Measurements from ENCODE around the gene KLHL33.

KLHL33 gene

DNA sequence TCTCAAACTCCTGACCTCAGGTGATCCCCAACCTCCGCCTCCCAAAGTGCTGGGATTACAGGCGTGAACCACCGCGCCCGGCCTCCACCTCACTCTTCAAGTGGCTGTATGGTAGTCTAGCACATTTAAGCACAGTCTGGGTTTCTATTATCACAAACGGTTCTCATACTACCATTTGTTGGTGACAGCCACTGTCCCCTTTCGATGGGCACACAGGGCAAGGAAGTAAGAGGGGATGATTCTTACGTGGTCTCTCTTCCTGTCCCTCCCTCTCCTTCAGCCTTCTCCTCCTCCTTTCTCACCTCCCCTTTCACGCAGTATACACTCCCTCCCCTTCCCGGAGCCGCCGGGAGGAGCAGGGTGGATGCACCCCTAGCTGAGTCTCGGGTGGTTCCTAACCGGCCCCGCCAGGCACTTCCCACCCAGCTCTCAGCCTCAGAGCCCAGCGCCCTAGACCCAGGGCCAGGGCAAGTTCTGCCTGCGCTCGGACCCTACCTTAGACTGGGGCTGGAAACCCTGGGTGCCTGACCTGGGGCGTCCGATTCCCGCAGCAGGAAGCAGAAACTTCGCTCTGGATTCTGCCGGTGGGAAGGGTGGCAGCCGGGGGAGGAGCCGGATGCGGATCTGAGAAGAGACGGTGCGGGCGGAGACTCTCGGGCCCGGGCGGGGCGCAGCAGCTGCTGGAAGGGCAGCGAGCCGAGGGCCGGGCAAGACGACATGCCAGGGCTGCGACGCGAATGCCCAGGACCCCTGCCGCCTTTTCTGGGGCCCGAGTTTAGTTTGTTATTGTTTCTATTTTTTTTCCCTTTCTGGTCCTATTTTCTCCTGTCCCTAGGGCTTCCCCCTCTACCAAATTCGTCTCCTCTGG, 22.9 kb downstream of the KLHL33 start, which contains the start of gene TEP1:
TEP1 (minus strand) TSS at position 626 of the 868 bp plus-strand sequence. CDS start 5,062 bp downstream, outside the sequence.
- peak; percentile 52 for DNase-seq

DNA sequence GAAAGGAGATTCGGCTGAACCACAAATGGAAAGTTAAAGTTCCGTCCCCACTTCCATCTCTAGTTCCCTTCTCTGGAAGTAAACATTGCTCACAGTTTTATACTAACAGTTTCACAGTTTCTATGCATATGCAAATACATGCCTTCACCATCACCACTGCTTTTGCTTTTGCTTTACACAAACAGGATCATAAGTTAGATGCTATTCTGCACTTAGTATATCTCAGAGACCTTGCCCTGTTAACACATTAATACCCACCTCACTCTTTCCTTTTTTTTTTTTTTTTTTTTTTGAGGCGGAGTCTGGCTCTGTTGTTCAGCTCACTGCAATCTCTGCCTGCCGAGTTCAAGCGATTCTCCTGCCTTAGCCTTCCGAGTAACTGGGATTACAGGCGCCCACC, 23.6 kb downstream of the KLHL33 start:
- no peak for DNase-seq

GRCh38 chr14:20409226-20409625, 26.7 kb downstream of the KLHL33 start:
- no peak for DNase-seq

DNA sequence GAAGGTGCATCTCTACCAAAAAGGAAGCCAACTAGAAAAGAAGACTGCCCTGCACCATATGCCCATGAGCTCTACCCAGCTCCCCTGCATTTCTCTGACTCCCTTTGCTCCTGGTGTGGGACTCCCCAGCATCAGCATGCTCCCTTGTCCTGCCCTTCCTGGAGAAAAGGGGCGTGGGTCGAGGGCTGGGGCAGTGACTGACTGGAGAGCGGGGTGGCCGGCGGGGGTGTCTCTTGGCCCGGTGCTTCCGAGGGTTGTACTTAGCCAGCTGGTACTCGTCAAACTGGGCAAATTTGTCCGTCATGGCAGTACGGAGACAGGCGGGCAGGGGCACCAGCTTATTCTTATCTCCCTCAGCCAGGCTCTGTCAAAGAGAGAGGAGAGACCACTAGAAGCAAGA, 32.4 kb downstream of the KLHL33 start:
- DNase-seq, result no peak

GRCh38 chr14:20400965-20401593, 34.9 kb downstream of the KLHL33 start:
- DNase-seq, result no peak

- no peak for DNase-seq
These were observed 35.4 kb downstream of the KLHL33 start for GRCh38 chr14:20400589-20400964.

- DNase-seq, result no peak
These were observed 38.5 kb downstream of the KLHL33 start for GRCh38 chr14:20397511-20397910.

GRCh38 chr14:20391505-20391904, 44.5 kb downstream of the KLHL33 start:
- DNase-seq, result no peak

- no peak for DNase-seq
These were observed 47.8 kb downstream of the KLHL33 start for GRCh38 chr14:20388159-20388558.

DNA sequence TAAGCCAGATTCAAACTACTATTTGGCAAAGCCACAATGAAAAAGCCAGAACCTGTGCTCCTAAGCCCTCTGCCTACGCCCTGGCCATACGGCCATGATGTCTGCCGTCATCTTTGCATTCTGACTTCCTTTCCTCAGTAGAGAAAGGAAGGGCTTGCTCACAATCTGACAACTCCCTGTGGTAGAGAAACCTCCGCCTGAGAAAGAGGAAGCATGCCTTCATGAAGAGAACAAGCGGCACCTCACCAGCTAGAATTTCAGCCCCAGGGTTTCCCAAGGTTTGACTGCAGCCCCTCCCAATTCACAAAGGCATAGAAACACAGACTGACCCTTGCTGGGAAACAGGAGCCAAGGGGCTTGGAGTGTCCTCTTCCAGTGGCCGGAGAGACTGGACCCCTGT, 48.4 kb downstream of the KLHL33 start:
- DNase-seq, result no peak

- no peak for DNase-seq
These were observed 49.6 kb downstream of the KLHL33 start for GRCh38 chr14:20386276-20386855.

GRCh38 chr14:20384886-20385285, 51.1 kb downstream of the KLHL33 start:
- no peak for DNase-seq

- DNase-seq, result no peak
These were observed 51.6 kb downstream of the KLHL33 start for GRCh38 chr14:20384321-20384720.

DNA sequence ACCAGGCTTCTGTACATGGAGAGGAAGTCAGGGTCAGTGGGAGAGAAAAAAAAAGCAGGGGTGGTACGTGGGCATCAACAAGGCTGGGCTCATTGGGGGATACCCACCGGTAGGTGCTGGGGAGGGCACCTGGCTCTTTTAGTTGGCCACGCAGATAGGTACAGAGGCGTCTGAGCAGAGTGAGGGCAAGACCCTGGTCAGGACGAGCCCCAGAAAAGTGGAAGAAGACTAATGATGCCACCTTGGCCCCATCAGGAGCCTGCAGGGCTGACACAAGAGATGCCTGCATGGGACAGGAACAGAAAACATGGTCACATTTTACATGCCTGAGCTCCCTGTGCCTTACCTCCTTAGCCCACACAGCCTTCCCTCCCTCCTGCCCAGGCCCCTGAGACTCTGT, 52.3 kb downstream of the KLHL33 start:
- DNase-seq, result no peak

DNA sequence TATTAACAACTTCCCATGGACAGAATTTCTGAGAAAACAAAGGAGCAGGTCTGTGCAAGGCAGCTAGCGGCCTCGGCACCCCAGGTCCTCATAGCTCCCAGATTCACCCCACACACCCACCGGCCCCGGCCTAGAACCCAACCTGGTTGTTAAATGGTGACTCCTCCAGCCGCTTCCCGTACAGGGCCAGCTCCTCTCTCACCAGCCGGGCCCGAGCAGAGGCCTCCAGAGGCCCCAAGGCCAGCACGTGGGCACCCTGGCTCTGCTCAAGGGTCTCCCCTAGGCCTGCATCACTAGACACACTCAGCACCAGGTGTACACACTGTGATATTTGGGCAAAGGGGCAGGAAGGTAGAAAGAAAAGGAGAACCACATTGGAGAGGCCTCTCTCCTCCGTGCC, 52.9 kb downstream of the KLHL33 start:
- DNase-seq, result no peak

- DNase-seq, result no peak
These were observed 53.4 kb downstream of the KLHL33 start for GRCh38 chr14:20382526-20382925.

DNA sequence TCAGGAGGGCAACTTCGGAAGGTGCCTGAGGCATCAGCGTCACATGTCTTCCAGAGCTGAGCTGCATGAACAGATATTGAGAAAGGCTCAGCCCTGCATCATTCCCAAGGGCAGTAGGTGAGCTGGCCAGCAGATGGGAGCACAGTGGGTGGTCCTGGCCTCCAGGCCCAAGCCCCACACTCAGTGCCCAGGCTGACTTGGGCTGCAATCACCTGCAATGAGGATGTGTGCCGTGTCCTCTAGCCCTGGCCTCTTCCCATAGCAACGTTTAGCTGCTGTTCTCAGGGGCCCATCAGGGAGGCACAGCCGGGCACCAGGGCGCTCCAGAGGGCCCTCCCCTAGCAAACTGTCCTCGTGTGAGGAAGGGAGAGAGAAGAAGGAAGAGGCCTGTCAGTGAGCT, 54.6 kb downstream of the KLHL33 start:
- no peak for DNase-seq

- DNase-seq, result no peak
These were observed 55.3 kb downstream of the KLHL33 start for GRCh38 chr14:20380681-20381080.

DNA sequence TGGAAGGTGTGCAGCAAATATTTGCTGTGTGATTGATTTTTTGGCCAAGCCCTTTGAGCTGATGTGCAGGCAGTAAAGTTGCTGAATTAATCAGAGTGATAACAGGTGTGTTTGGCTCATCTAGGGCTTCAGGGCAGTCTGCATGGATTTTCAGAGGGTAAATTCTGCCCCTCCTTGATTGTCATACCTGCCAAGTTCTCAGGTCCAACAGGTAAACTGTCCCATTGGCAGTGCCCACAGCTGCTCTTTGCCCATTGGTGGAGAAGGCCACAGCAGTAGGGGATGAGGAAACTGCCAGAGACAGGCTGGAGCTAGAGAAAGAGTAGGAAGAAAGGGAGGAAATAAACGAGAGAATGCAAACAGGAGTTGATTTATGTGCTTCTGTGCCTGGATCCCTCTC, 56.2 kb downstream of the KLHL33 start:
- no peak for DNase-seq

GRCh38 chr14:20377171-20377570, 58.8 kb downstream of the KLHL33 start:
- DNase-seq, result no peak

DNA sequence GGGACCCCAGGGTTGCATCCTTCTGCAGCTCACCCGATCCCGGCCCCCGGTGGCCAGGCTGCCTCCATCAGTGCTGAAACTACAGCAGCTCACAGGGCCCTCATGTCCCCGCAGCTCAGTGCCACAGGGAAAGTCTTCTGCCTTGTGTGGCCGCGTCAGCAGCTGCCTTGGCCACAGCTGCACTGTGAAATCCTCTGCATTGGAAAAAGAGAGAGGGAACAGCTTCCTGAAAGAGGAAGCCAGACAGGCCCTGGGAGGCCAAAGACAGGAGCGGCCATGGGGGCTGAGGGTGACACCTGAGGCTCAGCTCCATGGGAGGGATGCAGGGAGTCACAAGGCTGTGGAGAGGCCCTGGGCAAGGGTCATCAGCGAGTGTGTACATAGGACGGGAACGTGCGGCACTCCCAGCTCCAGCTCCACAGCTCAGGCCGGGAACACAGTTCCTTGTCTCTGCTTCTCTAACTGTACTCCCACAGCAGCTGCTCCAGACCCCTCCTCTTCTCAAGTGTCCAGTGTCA, 59.8 kb downstream of the KLHL33 start:
- DNase-seq, result no peak
